Mammary epithelial cell (primary cell): Measurements from ENCODE around the gene TPRG1L.

Experiments used
- CTCF ChIP-seq, 2 donors: IDR thresholded peaks in 1 of 2; conservative IDR thresholded peaks in 1 of 2; 2 replicates each; pipeline ENCODE4 v1.5.1; 2011 to 2012; ENCODE audit warnings: inconsistent platforms in 2 of 2, low read length in 2 of 2, mild to moderate bottlenecking in 2 of 2, control low read depth in 1 of 2, low read depth in 1 of 2; ENCODE audit not compliant: insufficient read depth in 1 of 2; ENCODE audit errors: extremely low read depth in 1 of 2
- EZH2 ChIP-seq: IDR thresholded peaks from 2 replicates; pipeline ENCODE4 v1.6.1; 2012; ENCODE audit warnings: low read length, inconsistent platforms, borderline replicate concordance

GRCh38 chr1:3672231-3672970 lies 47.6 kb downstream of the TPRG1L start:
- no peak for TF ChIP-seq CTCF (conservative IDR thresholded peaks at IDR 0.05 in 1 of 2, IDR thresholded peaks at IDR 0.05 in 1 of 2; ENCODE audit: extremely low read depth in 1 of 2, insufficient read depth in 1 of 2, low read depth in 1 of 2, low read length in 2 of 2)
- TF ChIP-seq EZH2, result no peak
